Measurements from ENCODE around the gene STEAP1B. TPM values are rescaled to one million over a fixed set of nuclear protein-coding genes. Genes with fewer than 3 reads are reported as not detected.
"Not testable (repeated sequence)": the region's sequence is repeated elsewhere in the genome, so short reads cannot be mapped to it uniquely, and the experiment has no call there.

Gene STEAP1B
- total RNA-seq, 1 experiment from 2014 or later: 22.7 TPM

DNA sequence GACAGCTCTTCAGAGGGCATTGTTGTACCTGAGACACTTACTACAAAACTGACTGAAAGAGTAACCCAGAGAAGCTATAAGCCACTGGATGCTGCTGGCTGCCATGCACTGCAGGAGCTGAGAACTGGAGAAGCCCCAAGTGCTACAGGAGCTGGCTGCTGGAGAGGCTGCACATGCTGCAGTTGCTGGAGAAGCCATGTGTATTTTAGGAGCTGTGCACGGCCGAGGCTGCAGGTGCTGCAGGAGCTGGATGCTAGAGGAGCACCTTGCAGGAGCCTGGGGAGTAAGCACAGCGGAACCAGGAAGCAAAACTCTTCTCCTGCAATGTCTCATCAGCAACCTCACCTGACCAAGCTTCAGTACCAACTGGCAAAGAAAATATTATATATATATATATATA, 45.5 kb downstream of the STEAP1B start:
- no peak overlapping the region for H3K4me3 ChIP-seq (ENCODE audit: insufficient read depth, low read depth, low read length)
- no peaks in the 10 kb centered on the region for H3K36me3 ChIP-seq (replicated peaks; ENCODE audit: control insufficient read depth, insufficient read depth, low read length)
- no peaks in the 10 kb centered on the region for H3K27me3 ChIP-seq (ENCODE audit: control insufficient read depth, insufficient read depth, low read length)
- no peak for DNase-seq

DNA sequence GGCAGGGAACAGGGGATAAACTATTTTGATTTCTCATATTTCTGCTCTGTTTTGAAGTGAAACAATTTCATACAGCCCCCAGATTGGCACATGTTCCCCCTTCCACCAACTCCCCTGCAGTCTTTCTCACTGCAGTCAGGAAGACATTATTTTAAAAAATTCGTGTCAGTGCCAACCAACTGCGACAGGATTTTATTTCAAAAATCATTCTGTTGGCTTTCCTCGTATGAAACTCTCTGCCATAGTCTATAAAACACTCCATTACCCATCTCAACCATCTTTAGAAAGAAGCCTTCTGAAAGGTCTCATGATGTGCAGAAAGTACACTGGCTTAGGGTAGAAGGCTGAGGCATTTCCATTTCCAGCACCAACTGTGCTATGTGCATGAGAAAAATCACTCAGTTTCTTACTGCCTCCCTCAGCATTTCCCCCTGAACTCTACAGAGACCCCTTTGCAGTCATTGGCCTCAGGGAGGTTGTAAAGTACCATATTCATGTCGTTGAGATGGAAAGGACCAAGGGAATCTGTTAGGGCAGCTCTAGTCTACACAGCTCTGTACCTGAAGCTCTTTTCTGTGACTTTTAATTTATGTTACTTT, 46.9 kb downstream of the STEAP1B start:
- Histone ChIP-seq H3K27me3 (ENCODE audit: control insufficient read depth, insufficient read depth, low read length) (no peaks in the 10 kb centered on the region), H3K4me3 (ENCODE audit: insufficient read depth, low read depth, low read length) (no peak overlapping the region), H3K36me3 (replicated peaks; ENCODE audit: control insufficient read depth, insufficient read depth, low read length) (no peaks in the 10 kb centered on the region)
- no peak for DNase-seq

DNA sequence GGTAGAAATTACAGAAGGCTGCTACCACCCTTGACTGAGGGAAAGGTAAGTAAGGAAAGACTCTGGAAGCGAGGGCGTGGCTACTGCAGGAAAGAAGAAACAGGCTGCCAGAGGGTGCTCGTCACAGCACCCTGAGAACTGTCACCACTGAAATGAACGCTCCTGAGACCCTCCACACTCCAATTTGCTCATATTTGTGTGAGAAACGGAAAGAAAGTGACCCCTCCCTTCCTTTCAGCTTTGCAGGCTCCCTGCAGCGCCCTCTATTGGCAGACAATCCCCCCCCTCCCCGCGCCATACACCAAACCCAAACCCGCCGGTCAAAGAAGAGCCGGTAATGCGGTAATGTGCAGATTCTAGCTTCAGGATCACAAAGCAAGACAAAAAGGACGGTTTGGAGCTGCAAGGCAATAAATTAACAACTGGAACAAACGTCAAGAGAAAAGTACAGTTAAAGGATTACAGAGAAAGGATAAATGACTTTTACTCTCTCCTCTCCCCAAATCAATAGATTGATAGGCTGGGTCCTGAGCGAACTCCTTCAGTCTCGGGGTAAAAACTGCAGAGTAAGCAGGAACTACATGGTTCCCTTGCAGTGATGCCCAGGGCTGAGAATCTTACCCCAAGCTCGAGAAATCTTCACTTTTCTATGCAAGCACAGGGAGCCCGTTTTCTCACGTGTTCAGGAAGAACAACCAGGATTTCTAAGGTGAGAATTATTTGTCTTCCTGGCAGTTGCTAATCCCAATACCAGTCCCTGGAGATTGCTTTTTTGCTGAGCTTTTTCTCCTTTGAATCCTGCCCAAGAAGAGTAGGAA, 47.6 kb downstream of the STEAP1B start:
- no peak overlapping the region for H3K4me3 ChIP-seq (ENCODE audit: insufficient read depth, low read depth, low read length)
- no peaks in the 10 kb centered on the region for H3K27me3 ChIP-seq (ENCODE audit: control insufficient read depth, insufficient read depth, low read length)
- no peaks in the 10 kb centered on the region for H3K36me3 ChIP-seq (replicated peaks; ENCODE audit: control insufficient read depth, insufficient read depth, low read length)
- peak; percentile 85 for DNase-seq

DNA sequence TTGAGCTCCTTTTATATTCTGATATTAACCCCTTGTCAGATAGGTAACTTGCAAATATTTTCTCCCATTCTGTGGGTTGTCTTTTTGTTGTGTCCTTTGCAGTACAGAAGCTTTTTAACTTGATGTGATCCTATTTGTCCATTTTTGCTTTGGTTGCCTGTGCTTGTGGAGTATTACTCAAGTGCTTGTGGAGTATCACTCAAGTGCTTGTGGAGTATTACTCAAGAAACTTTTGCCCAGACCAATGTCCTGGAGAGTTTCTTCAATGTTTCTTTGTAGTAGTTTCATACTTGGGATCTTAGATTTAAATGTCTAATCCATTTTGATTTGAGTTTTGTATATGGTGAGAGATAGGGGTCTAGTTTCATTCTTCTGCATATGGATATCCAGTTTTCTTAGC, 50.0 kb downstream of the STEAP1B start:
- not testable (repeated sequence) for H3K36me3 ChIP-seq (replicated peaks; ENCODE audit: control insufficient read depth, insufficient read depth, low read length); H3K4me3 ChIP-seq (ENCODE audit: insufficient read depth, low read depth, low read length); DNase-seq; H3K27me3 ChIP-seq (ENCODE audit: control insufficient read depth, insufficient read depth, low read length)

DNA sequence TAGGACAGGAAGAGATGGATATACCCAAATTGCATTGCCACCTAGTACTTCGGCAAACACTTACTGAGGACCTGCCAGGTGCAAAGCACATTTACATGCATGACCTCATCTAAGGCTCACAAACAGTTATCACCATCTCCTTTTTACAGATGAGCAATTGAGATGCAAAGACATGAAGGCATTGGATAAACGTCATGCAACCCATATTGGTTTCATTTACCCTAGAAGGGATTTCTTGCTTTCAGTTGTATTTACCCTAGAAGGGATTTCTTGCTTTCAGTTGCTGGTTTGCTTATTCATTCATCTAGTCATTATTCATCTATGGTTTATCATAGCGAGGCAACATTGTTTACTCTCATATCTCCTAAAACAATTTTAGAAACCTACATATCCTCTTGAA, 52.2 kb downstream of the STEAP1B start:
- H3K27me3 ChIP-seq (ENCODE audit: control insufficient read depth, insufficient read depth, low read length): no peaks in the 10 kb centered on the region
- no peaks in the 10 kb centered on the region for H3K36me3 ChIP-seq (replicated peaks; ENCODE audit: control insufficient read depth, insufficient read depth, low read length)
- H3K4me3 ChIP-seq (ENCODE audit: insufficient read depth, low read depth, low read length): no peak overlapping the region
- no peak for DNase-seq

DNA sequence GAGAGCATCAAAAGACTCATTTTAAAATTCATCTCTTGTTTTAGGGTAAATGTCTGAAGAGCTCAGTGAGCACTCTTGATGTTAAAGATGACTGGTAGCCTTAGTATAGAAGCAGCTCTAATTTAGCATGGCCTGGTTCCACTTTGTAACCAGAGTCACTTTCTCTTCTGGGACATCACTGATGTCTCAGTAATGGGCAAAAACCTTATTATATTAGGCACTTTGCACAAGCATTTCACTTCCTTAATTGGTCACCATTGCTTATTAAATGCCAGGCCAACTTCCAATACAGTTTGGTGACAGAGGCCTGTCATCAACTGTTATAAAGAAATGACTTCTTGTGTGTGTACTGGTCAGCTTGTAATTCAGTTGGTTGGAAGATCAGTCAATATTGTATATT, 53.0 kb downstream of the STEAP1B start:
- no peaks in the 10 kb centered on the region for H3K36me3 ChIP-seq (replicated peaks; ENCODE audit: control insufficient read depth, insufficient read depth, low read length)
- no peak for DNase-seq
- no peaks in the 10 kb centered on the region for H3K27me3 ChIP-seq (ENCODE audit: control insufficient read depth, insufficient read depth, low read length)
- no peak overlapping the region for H3K4me3 ChIP-seq (ENCODE audit: insufficient read depth, low read depth, low read length)

DNA sequence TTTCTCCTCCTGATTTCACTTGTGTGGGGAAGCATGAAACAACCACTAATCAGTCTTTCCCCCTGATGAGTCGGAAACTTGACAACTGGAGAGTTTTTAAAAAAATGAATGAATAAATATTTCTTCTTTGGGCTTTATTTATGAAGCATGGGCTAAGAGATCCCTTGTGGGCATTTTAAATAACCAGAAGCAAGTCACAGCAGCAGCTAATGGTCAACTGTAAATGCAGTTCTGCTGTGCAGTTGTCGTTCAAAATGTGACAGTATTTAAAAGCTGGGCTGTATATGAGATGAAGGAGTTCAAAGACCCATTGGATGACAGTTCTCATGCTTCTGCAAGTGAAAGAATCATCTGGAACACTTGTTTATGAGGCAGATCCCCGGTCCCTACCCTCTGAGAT, 54.1 kb downstream of the STEAP1B start:
- Histone ChIP-seq H3K36me3 (replicated peaks; ENCODE audit: control insufficient read depth, insufficient read depth, low read length) (no peaks in the 10 kb centered on the region), H3K27me3 (ENCODE audit: control insufficient read depth, insufficient read depth, low read length) (no peaks in the 10 kb centered on the region), H3K4me3 (ENCODE audit: insufficient read depth, low read depth, low read length) (no peak overlapping the region)
- DNase-seq: no peak

DNA sequence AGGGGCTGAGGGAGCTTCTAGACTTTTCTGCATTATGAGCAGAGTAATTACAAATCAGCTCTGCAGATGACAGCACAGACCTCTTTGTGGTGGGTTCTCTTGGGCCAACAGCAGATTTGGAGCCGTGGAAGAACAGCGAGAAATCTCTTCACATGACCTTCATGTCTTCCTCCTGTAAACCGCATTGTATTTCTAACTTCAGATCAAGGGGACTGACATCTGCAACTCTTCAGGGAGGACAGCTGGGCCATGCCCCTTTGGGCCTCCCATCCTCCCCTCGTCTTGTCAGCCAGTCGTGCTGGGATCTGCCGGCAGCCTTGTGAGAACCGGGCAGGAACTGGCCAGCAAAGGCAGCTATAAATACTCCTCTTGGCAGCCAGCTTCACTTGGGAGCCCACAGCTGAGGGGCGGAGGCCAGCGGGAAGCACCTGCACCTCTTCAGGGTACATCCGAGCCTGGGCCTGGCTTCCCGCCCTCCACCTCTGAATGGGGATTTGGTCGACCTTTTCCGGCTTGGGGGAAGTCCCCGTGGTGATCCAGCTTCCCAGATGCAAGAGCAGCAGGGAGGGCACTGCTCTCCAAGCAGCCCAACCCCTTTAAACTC, 54.7 kb downstream of the STEAP1B start:
- H3K27me3 ChIP-seq (ENCODE audit: control insufficient read depth, insufficient read depth, low read length): no peaks in the 10 kb centered on the region
- no peak overlapping the region for H3K4me3 ChIP-seq (ENCODE audit: insufficient read depth, low read depth, low read length)
- no peaks in the 10 kb centered on the region for H3K36me3 ChIP-seq (replicated peaks; ENCODE audit: control insufficient read depth, insufficient read depth, low read length)
- DNase-seq: peak; percentile 60

DNA sequence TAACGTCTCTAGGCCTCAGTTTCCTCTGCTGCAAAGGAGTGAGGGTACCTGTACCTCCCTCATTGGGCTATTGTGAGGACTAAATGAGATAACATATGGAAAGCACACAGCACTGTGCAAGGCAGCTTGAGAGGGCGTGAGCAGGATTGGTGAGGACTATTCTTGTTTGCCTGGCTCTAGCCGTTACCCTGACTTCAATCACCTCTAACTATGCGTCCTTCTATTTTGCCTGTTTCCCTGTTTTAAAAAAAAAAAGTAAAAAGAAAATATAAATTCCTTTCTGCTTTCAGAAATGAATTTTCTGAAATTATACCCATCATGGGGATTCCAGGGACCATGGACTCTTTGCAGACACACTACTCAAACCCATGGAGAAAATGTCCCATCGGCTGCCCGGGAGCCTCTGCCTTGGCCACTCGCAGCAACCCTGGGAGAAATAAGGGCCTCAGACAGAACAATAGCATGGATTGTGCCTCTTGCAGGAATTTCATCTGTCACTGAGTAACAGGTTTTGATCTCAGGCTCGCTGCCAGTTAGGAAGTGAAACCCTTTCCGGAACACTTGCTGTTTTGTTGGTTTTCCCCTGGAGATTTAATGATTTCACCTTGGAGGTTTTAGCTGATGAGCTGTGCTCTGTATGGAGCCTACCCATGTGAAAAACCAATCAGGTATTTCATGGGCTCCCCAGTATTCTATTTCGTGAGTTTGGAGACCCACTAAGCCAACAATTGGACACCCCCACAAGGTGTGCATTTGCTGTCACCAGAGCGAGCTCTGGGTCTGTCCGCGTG, 55.6 kb downstream of the STEAP1B start:
- Histone ChIP-seq H3K36me3 (replicated peaks; ENCODE audit: control insufficient read depth, insufficient read depth, low read length) (no peaks in the 10 kb centered on the region), H3K27me3 (ENCODE audit: control insufficient read depth, insufficient read depth, low read length) (no peaks in the 10 kb centered on the region), H3K4me3 (ENCODE audit: insufficient read depth, low read depth, low read length) (no peak overlapping the region)
- DNase-seq: no peak

DNA sequence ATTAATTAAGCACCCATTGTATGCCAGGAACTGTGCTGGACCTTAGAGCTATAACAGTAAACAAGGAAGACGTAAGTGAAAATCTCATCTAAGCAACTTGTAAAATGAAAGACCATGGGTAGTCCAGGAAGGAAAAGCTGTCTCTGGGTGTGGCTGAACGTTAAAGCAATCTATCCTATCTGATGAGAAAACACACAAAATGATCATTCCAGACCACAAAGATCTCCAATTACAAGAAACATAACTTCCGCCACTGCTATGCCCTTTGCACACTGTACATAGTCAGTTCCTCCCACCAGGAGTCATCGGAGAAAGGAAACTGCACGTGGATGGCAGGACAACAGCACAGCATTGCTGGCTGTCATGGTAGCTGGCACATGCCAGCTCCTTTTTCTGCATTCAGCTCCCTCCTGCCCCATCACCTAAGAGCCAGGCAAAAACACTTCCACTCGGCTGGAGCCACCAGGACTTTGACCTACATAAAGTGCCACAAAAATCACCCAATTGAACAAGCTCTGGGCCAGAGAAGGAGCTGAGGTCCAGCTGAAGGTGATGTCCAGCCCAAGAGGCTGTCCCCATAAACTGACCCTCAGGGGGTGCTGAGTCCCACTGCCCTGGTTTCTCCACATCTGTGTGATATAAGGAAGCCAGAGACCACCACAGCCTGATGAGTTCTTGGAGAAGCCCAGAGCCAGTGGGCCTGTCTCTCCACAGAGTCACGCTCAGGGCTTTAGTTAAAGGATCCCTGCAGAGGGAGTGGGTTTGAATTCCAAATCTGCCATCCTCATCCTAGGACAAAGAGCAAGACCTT, 56.4 kb downstream of the STEAP1B start:
- DNase-seq: no peak
- H3K27me3 ChIP-seq (ENCODE audit: control insufficient read depth, insufficient read depth, low read length): no peaks in the 10 kb centered on the region
- no peaks in the 10 kb centered on the region for H3K36me3 ChIP-seq (replicated peaks; ENCODE audit: control insufficient read depth, insufficient read depth, low read length)
- H3K4me3 ChIP-seq (ENCODE audit: insufficient read depth, low read depth, low read length): no peak overlapping the region

DNA sequence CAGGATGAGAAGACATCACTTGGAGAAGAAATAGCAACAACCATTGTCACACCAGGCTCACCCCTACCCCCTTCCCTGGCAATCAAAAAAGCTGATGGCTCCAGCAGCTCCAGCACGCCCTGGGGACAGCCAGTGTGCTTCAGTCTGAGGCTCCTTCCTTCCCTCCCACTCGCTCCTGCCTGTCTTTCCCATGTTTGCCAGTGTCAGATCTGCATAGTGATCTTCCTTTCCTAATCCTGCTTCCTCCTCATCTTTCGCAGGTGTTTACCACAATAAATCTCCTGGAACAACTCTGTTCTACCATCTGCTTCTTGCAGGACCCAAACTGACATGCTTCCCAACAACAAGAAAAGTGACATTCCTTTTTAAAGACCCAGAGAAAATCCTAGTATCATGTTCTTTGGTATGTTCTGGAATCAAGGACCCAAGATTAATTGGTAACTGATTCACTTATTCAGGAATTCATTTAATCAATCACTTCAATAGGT, 57.1 kb downstream of the STEAP1B start:
- no peaks in the 10 kb centered on the region for H3K27me3 ChIP-seq (ENCODE audit: control insufficient read depth, insufficient read depth, low read length)
- H3K4me3 ChIP-seq (ENCODE audit: insufficient read depth, low read depth, low read length): no peak overlapping the region
- DNase-seq: no peak
- no peaks in the 10 kb centered on the region for H3K36me3 ChIP-seq (replicated peaks; ENCODE audit: control insufficient read depth, insufficient read depth, low read length)

DNA sequence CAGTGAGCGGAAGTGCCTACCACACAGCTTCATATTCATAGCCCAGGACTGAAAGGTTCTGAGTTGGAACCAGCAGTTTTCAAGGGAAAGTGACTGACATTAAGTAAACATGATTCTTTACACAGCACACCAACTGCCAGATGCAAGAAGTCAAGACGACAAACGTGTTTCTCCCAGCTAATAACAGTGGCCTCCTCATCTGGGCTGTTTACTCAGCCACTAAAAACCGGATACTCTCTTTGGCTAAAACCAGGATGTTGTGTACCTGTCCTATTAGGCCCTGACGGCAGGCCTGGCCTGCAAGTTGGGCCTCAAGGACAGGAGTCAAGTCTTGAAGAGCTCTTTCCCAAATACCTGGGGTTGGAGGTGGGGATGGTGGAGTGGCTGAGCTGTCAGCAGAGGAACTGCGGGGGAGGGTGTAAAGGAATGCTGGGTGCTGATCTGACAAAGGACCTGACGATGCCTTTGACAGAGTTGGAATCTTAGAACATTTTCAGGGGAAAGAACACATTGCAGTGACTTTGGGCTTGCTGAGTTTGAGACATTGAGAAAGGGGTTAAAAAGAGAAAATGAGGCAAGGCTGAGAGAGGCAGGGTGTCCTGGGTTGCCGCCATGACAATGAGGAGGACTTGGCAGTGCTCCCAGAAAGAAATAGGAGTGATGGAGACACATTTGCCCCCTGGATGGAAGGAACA, 57.7 kb downstream of the STEAP1B start:
- Histone ChIP-seq H3K27me3 (ENCODE audit: control insufficient read depth, insufficient read depth, low read length) (no peaks in the 10 kb centered on the region), H3K4me3 (ENCODE audit: insufficient read depth, low read depth, low read length) (no peak overlapping the region)
- DNase-seq: no peak

DNA sequence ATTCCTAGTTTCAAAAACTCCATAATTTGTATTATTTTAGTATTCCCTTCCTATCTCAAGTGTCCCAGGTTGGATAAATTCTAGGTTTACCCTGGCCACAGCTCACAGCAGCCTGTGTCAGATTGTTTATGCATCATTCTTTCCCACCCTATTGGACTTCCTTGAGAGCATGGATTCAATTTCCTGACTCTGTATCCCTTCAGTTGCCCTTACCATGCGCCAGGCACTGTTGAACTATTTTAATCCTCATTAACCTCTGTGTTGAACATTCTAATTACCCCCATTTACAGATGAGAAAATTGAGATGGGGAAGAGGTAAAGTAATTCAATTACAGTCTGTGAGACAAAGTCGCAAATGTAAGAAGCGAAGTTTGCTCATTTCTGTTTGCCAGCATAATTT, 58.8 kb downstream of the STEAP1B start:
- H3K4me3 ChIP-seq (ENCODE audit: insufficient read depth, low read depth, low read length): no peak overlapping the region
- no peak for DNase-seq
- H3K36me3 ChIP-seq (replicated peaks; ENCODE audit: control insufficient read depth, insufficient read depth, low read length): no peaks in the 10 kb centered on the region
- no peaks in the 10 kb centered on the region for H3K27me3 ChIP-seq (ENCODE audit: control insufficient read depth, insufficient read depth, low read length)

More for the DNA sequence above, 57.7 kb downstream of the STEAP1B start:
- H3K36me3 ChIP-seq (replicated peaks; ENCODE audit: control insufficient read depth, insufficient read depth, low read length): no peaks in the 10 kb centered on the region

Measured in H7 (cell line).